Measurements from ENCODE around the gene LDLRAD3.

The LDLRAD3 gene

GRCh38 chr11:36273110-36273509 lies 329.2 kb downstream of the LDLRAD3 start:
- Histone ChIP-seq H4K20me1 (ENCODE audit: insufficient read depth, low read length, poor library complexity, severe bottlenecking) (no peaks in the 10 kb centered on the region), H3K4me3 (ENCODE audit: low read length, poor library complexity, severe bottlenecking) (no peak overlapping the region), H3K4me2 (ENCODE audit: low read depth, low read length, poor library complexity, severe bottlenecking) (no peak overlapping the region), H3F3A (ENCODE audit: low read depth) (no peaks in the 10 kb centered on the region), H3K27me3 (ENCODE audit: insufficient read depth, low read length, poor library complexity, severe bottlenecking) (no peaks in the 10 kb centered on the region), H3K9ac (ENCODE audit: low read depth, low read length, poor library complexity, severe bottlenecking) (no peak overlapping the region), H3K4me1 (ENCODE audit: insufficient read depth, low read length, poor library complexity, severe bottlenecking) (peaks cover 9% of the 10 kb centered on the region), H2AFZ (ENCODE audit: low read length) (no peak overlapping the region), H3K79me2 (ENCODE audit: insufficient read depth, low read length) (no peaks in the 10 kb centered on the region), H3K36me3 (ENCODE audit: insufficient read depth, low read length) (peaks cover 10% of the 10 kb centered on the region; the same call in 1 of the 2 replicates), H3K9me3 (ENCODE audit: insufficient read depth, low read depth, low read length) (no peaks in the 10 kb centered on the region), H3K9me2 (replicated peaks; ENCODE audit: low read depth, low read length) (no peaks in the 10 kb centered on the region)
- TF ChIP-seq EZH2phosphoT487 (IDR thresholded peaks at IDR 0.05; ENCODE audit: borderline replicate concordance) (no peak), CTCF (conservative IDR thresholded peaks at IDR 0.05; ENCODE audit: low read length) (no peak)

DNA sequence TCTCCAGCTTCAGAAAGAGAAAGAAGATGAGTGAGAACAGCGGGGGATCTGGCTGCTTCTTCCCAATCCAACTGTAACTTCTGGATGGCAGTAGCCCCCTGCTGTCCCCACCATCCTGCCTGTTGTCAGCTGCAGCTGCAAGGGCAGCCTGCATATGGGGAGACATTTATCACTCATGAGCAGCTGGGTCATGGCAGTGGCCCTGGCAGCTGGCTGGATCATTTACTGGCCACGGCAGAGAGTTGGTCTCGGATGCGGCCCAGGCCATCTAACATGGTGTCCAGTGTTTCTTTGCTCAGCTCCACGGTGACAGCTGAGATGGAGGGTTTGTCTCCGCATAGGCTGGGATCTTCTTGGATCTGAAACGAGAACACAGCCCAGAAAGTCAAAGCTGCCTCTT lies 330.6 kb downstream of the LDLRAD3 start:
- Histone ChIP-seq H3K79me2 (ENCODE audit: insufficient read depth, low read length) (no peaks in the 10 kb centered on the region), H3K4me3 (ENCODE audit: low read length, poor library complexity, severe bottlenecking) (no peak overlapping the region), H3K9me2 (replicated peaks; ENCODE audit: low read depth, low read length) (no peaks in the 10 kb centered on the region), H2AFZ (ENCODE audit: low read length) (no peak overlapping the region), H4K20me1 (ENCODE audit: insufficient read depth, low read length, poor library complexity, severe bottlenecking) (no peaks in the 10 kb centered on the region), H3F3A (ENCODE audit: low read depth) (no peaks in the 10 kb centered on the region), H3K27me3 (ENCODE audit: insufficient read depth, low read length, poor library complexity, severe bottlenecking) (no peaks in the 10 kb centered on the region), H3K4me1 (ENCODE audit: insufficient read depth, low read length, poor library complexity, severe bottlenecking) (peaks cover 9% of the 10 kb centered on the region), H3K4me2 (ENCODE audit: low read depth, low read length, poor library complexity, severe bottlenecking) (no peak overlapping the region), H3K9ac (ENCODE audit: low read depth, low read length, poor library complexity, severe bottlenecking) (no peak overlapping the region), H3K36me3 (ENCODE audit: insufficient read depth, low read length) (peaks cover 10% of the 10 kb centered on the region; the same call in 1 of the 2 replicates), H3K9me3 (ENCODE audit: insufficient read depth, low read depth, low read length) (no peaks in the 10 kb centered on the region)
- no peak for TF ChIP-seq EZH2phosphoT487 (IDR thresholded peaks at IDR 0.05; ENCODE audit: borderline replicate concordance)
- no peak for TF ChIP-seq CTCF (conservative IDR thresholded peaks at IDR 0.05; ENCODE audit: low read length)

DNA sequence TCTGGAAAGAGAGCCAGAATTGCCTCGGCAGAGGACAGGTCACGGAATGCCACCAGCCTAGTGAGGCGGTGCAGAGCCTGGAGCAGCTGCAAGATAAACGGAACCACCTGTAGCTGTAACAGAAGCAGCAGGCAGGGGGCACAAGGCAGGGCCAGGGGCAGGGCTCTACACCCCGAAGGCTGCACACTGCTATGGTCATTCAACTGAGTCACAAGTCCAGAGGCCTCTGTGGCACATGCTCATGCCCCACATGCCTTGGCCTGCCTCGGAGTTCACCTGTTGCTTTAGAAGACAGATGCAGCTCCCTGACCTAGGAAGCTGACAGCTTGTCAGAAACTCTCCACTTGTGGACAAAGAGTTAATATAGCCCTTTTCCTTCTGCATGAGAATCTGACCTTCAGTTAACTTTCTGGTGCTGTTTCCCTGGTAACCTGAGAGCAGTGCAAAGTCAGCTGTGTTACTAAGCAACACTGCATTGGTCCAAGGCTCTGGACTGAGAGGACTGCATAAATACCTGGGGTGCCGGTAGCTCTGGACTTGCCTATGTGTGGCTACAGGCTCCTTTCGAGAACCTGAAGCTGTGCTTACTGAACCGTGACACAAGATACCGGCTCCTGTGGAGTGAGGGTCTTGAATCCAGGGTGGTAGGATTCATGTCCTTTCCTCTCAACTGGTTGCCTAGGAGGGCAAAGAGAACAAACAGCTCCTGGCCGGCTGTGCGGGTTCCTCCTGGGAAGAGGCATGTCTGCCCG lies 334.8 kb downstream of the LDLRAD3 start:
- Histone ChIP-seq H3K4me1 (ENCODE audit: insufficient read depth, low read length, poor library complexity, severe bottlenecking) (no peaks in the 10 kb centered on the region), H3K9me3 (ENCODE audit: insufficient read depth, low read depth, low read length) (0 out of 2 replicates have a peak, but pooled peaks cover 7% of the 10 kb centered on the region), H3K4me2 (ENCODE audit: low read depth, low read length, poor library complexity, severe bottlenecking) (no peak overlapping the region), H2AFZ (ENCODE audit: low read length) (no peak overlapping the region), H3K4me3 (ENCODE audit: low read length, poor library complexity, severe bottlenecking) (no peak overlapping the region), H3K9ac (ENCODE audit: low read depth, low read length, poor library complexity, severe bottlenecking) (no peak overlapping the region), H3K9me2 (replicated peaks; ENCODE audit: low read depth, low read length) (no peaks in the 10 kb centered on the region), H3K36me3 (ENCODE audit: insufficient read depth, low read length) (peaks cover 8% of the 10 kb centered on the region; the same call in 1 of the 2 replicates), H3F3A (ENCODE audit: low read depth) (no peaks in the 10 kb centered on the region), H3K79me2 (ENCODE audit: insufficient read depth, low read length) (no peaks in the 10 kb centered on the region), H4K20me1 (ENCODE audit: insufficient read depth, low read length, poor library complexity, severe bottlenecking) (no peaks in the 10 kb centered on the region), H3K27me3 (ENCODE audit: insufficient read depth, low read length, poor library complexity, severe bottlenecking) (no peaks in the 10 kb centered on the region)
- TF ChIP-seq EZH2phosphoT487 (IDR thresholded peaks at IDR 0.05; ENCODE audit: borderline replicate concordance) (no peak), CTCF (conservative IDR thresholded peaks at IDR 0.05; ENCODE audit: low read length) (no peak)

All from Loucy (cell line).